ENCODE measurements around the gene BATF.

DNA sequence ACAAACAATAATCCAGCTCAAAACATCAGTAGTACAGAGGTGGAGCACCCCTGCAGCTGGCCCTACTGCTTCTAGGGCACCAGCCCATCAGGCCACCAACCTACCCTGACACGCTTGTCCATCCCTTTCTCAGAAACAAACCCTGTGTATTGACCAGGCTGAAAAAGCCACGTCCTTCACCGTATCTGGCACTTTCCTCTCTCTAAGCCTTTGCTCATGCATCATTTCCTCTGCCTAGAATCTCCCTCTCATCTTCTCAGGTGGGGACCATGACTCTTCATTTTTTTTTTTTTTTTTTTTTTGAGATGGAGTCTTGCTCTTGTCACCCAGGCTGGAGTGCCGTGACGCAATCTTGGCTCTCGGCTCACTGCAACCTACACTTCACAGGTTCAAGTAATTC is 30.9 kb downstream of the BATF start:
- TF ChIP-seq, protein P1, sequence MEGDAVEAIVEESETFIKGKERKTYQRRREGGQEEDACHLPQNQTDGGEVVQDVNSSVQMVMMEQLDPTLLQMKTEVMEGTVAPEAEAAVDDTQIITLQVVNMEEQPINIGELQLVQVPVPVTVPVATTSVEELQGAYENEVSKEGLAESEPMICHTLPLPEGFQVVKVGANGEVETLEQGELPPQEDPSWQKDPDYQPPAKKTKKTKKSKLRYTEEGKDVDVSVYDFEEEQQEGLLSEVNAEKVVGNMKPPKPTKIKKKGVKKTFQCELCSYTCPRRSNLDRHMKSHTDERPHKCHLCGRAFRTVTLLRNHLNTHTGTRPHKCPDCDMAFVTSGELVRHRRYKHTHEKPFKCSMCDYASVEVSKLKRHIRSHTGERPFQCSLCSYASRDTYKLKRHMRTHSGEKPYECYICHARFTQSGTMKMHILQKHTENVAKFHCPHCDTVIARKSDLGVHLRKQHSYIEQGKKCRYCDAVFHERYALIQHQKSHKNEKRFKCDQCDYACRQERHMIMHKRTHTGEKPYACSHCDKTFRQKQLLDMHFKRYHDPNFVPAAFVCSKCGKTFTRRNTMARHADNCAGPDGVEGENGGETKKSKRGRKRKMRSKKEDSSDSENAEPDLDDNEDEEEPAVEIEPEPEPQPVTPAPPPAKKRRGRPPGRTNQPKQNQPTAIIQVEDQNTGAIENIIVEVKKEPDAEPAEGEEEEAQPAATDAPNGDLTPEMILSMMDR (IDR thresholded peaks at IDR 0.05), result no peak
- TF ChIP-seq POLR2AphosphoS5 (IDR thresholded peaks at IDR 0.05; ENCODE audit: low read depth, low read length), result no peak
- no peak for TF ChIP-seq EP300 (IDR thresholded peaks at IDR 0.05; ENCODE audit: borderline replicate concordance in 1 of 2, low read depth in 1 of 2, low read length in 1 of 2)
